Stimulated activated CD4-positive, alpha-beta T cell treated with anti-CD3 and anti-CD28 coated beads, Interleukin-4, amount 100 ng/mL, for 24 hours (primary cell): Measurements from ENCODE around the gene CABLES1.

ENCODE experiments used
- DNase-seq: peaks from one replicate; pipeline ENCODE4 v3.0.0-alpha.2; 2020

The CABLES1 gene

GRCh38 chr18:23196119-23197007 lies 61.1 kb downstream of the CABLES1 start:
- DNase-seq, result no peak

GRCh38 chr18:23198217-23198845 lies 63.0 kb downstream of the CABLES1 start:
- DNase-seq, result no peak

GRCh38 chr18:23200756-23201155 lies 65.5 kb downstream of the CABLES1 start:
- no peak for DNase-seq

GRCh38 chr18:23201741-23202140 lies 66.5 kb downstream of the CABLES1 start:
- no peak for DNase-seq

GRCh38 chr18:23203891-23204432 lies 68.7 kb downstream of the CABLES1 start:
- DNase-seq, result no peak

- no peak for DNase-seq
Measured at GRCh38 chr18:23204589-23205235, 69.4 kb downstream of the CABLES1 start.

- DNase-seq, result no peak
Measured at GRCh38 chr18:23205980-23206379, 70.7 kb downstream of the CABLES1 start.

- DNase-seq, result no peak
Measured at GRCh38 chr18:23207191-23207955, 72.1 kb downstream of the CABLES1 start.

GRCh38 chr18:23207994-23208393 lies 72.7 kb downstream of the CABLES1 start:
- no peak for DNase-seq

- no peak for DNase-seq
Measured at GRCh38 chr18:23208600-23208999, 73.3 kb downstream of the CABLES1 start.

- DNase-seq, result peak; percentile 11
Measured at GRCh38 chr18:23209031-23209430, 73.7 kb downstream of the CABLES1 start.

- DNase-seq, result no peak
Measured at GRCh38 chr18:23209796-23210195, 74.5 kb downstream of the CABLES1 start.

GRCh38 chr18:23210526-23210925 lies 75.2 kb downstream of the CABLES1 start:
- DNase-seq, result no peak

GRCh38 chr18:23211146-23211545 lies 75.9 kb downstream of the CABLES1 start:
- no peak for DNase-seq

GRCh38 chr18:23212161-23212560 lies 76.9 kb downstream of the CABLES1 start:
- no peak for DNase-seq

GRCh38 chr18:23213200-23213599 lies 77.9 kb downstream of the CABLES1 start:
- DNase-seq, result no peak

GRCh38 chr18:23217781-23218180 lies 82.5 kb downstream of the CABLES1 start:
- DNase-seq, result no peak

- no peak for DNase-seq
Measured at GRCh38 chr18:23220355-23220754, 85.1 kb downstream of the CABLES1 start.

- DNase-seq, result no peak
Measured at GRCh38 chr18:23223641-23224040, 88.4 kb downstream of the CABLES1 start.

- no peak for DNase-seq
Measured at GRCh38 chr18:23225503-23225902, 90.2 kb downstream of the CABLES1 start.

GRCh38 chr18:23226391-23226790 lies 91.1 kb downstream of the CABLES1 start:
- DNase-seq, result no peak

- no peak for DNase-seq
Measured at GRCh38 chr18:23226930-23227725, 91.8 kb downstream of the CABLES1 start.
